WTC11 (cell line): ENCODE data around the gene TXNDC5. TPM values are rescaled to one million over a fixed set of nuclear protein-coding genes. Genes with fewer than 3 reads are reported as not detected.

Source experiments
- ATAC-seq: fragments of 200-7000 bp; cut with Tn5 transposase; 2 replicates; pipeline ENCODE4 v1.10.0; 2021; ENCODE audit warnings: mild to moderate bottlenecking, moderate library complexity
- CTCF ChIA-PET: fragments of 300-600 bp; sonication (Branson Sonifier 250); formaldehyde crosslinking; loops from one replicate; lab custom pipeline; 2021; ENCODE audit warnings: antibody characterized with exemption; lab: Charles Lee
- POLR2A ChIA-PET: fragments of 350-600 bp; sonication (Branson Sonifier 250); formaldehyde crosslinking; loops from one replicate; lab custom pipeline; 2021; ENCODE audit warnings: antibody characterized with exemption; lab: Charles Lee
- DNase-seq: peaks from one replicate; pipeline ENCODE4 v3.0.0; 2021; ENCODE audit warnings: low spot score
- H3K27ac Mint-ChIP-seq: 2 replicates; pipeline ENCODE4 v1.8.0; 2021; ENCODE audit warnings: mixed read lengths
- H3K27me3 Mint-ChIP-seq: 2 replicates; pipeline ENCODE4 v1.8.0; 2021; ENCODE audit warnings: low read depth, mild to moderate bottlenecking, moderate library complexity, mixed read lengths
- H3K36me3 Mint-ChIP-seq: 2 replicates; pipeline ENCODE4 v1.8.0; 2021; ENCODE audit warnings: mixed read lengths
- H3K4me1 Mint-ChIP-seq: 2 replicates; pipeline ENCODE4 v1.8.0; 2022; ENCODE audit warnings: mixed read lengths
- H3K4me3 Mint-ChIP-seq: 2 replicates; pipeline ENCODE4 v1.8.0; 2021; ENCODE audit warnings: mild to moderate bottlenecking, moderate library complexity, mixed read lengths
- H3K9me3 Mint-ChIP-seq: 2 replicates; pipeline ENCODE4 v1.8.0; 2021; ENCODE audit warnings: mixed read lengths
- ELF4 ChIP-seq: sonication (generic); formaldehyde crosslinking; IDR thresholded peaks from 2 replicates; pipeline ENCODE4 v1.8.1; 2022; ENCODE audit warnings: low read depth, mild to moderate bottlenecking, moderate library complexity, missing genetic modification reagents
- HMGA2 ChIP-seq: fragments of 250-450 bp; sonication (Bioruptor Pico); IDR thresholded peaks from 2 replicates; pipeline ENCODE4 v1.4.0; 2021; ENCODE audit warnings: mild to moderate bottlenecking, moderate library complexity
- MXD4 ChIP-seq: fragments of 250-450 bp; sonication (Bioruptor Pico); IDR thresholded peaks from 2 replicates; pipeline ENCODE4 v1.8.0; 2021; ENCODE audit warnings: mild to moderate bottlenecking, moderate library complexity, borderline replicate concordance
- MYBL2 ChIP-seq: sonication (generic); formaldehyde crosslinking; IDR thresholded peaks from 2 replicates; pipeline ENCODE4 v1.8.1; 2023; ENCODE audit warnings: mild to moderate bottlenecking, moderate library complexity, missing genetic modification reagents
- NFYB ChIP-seq: sonication (generic); formaldehyde crosslinking; conservative IDR thresholded peaks from 2 replicates; pipeline ENCODE4 v1.8.0; 2022; ENCODE audit warnings: low read depth, missing genetic modification reagents
- SMAD4 ChIP-seq: sonication (generic); formaldehyde crosslinking; IDR thresholded peaks from 2 replicates; pipeline ENCODE4 v1.8.0; 2022; ENCODE audit warnings: mild to moderate bottlenecking, missing genetic modification reagents
- TCF7 ChIP-seq: sonication (generic); formaldehyde crosslinking; IDR thresholded peaks from 2 replicates; pipeline ENCODE4 v1.8.0; 2022; ENCODE audit warnings: mild to moderate bottlenecking, low read depth, missing genetic modification reagents, moderate library complexity
- TEAD4 ChIP-seq: sonication (generic); formaldehyde crosslinking; IDR thresholded peaks from 2 replicates; pipeline ENCODE4 v1.8.0; 2022; ENCODE audit warnings: mild to moderate bottlenecking, missing genetic modification reagents
- USF2 ChIP-seq: sonication (generic); formaldehyde crosslinking; IDR thresholded peaks from 2 replicates; pipeline ENCODE4 v1.8.1; 2023; ENCODE audit warnings: mild to moderate bottlenecking, missing genetic modification reagents, moderate library complexity
- ZNF121 ChIP-seq: sonication (generic); formaldehyde crosslinking; IDR thresholded peaks from 2 replicates; pipeline ENCODE4 v1.8.0; 2023; ENCODE audit warnings: missing genetic modification reagents
- ZNF532 ChIP-seq: fragments of 250-450 bp; sonication (Bioruptor Pico); IDR thresholded peaks from 2 replicates; pipeline ENCODE4 v1.9.0; 2021; ENCODE audit warnings: mild to moderate bottlenecking, borderline replicate concordance
- total RNA-seq: library from RNA; stranded (reverse); gene quantifications from 3 replicates; pipeline ENCODE4 v1.2.3, GENCODE V29; 2021
- TF ChIP-seq, protein P1 (sequence below): fragments of 250-450 bp; sonication (Bioruptor Pico); IDR thresholded peaks from 2 replicates; pipeline ENCODE4 v1.9.0; 2021; ENCODE audit warnings: mild to moderate bottlenecking
- TF ChIP-seq, protein P2 (sequence below): sonication (generic); formaldehyde crosslinking; IDR thresholded peaks from 2 replicates; pipeline ENCODE4 v1.8.0; 2022; ENCODE audit warnings: mild to moderate bottlenecking, missing genetic modification reagents
- TF ChIP-seq, protein P3 (sequence below): sonication (generic); formaldehyde crosslinking; IDR thresholded peaks from 2 replicates; pipeline ENCODE4 v1.8.1; 2022; ENCODE audit warnings: low read depth, mild to moderate bottlenecking, moderate library complexity, missing genetic modification reagents, borderline replicate concordance
- TF ChIP-seq, protein P4 (sequence below): fragments of 250-450 bp; sonication (Bioruptor Pico); IDR thresholded peaks from 2 replicates; pipeline ENCODE4 v2.1.2; 2022; ENCODE audit warnings: mild to moderate bottlenecking, moderate library complexity

TXNDC5 gene
- total RNA-seq, 1 experiment from 2014 or later: 141 TPM

- TF ChIP-seq, protein P1, sequence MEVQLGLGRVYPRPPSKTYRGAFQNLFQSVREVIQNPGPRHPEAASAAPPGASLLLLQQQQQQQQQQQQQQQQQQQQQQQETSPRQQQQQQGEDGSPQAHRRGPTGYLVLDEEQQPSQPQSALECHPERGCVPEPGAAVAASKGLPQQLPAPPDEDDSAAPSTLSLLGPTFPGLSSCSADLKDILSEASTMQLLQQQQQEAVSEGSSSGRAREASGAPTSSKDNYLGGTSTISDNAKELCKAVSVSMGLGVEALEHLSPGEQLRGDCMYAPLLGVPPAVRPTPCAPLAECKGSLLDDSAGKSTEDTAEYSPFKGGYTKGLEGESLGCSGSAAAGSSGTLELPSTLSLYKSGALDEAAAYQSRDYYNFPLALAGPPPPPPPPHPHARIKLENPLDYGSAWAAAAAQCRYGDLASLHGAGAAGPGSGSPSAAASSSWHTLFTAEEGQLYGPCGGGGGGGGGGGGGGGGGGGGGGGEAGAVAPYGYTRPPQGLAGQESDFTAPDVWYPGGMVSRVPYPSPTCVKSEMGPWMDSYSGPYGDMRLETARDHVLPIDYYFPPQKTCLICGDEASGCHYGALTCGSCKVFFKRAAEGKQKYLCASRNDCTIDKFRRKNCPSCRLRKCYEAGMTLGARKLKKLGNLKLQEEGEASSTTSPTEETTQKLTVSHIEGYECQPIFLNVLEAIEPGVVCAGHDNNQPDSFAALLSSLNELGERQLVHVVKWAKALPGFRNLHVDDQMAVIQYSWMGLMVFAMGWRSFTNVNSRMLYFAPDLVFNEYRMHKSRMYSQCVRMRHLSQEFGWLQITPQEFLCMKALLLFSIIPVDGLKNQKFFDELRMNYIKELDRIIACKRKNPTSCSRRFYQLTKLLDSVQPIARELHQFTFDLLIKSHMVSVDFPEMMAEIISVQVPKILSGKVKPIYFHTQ (CRISPR knock-in tag): no peak
- TF ChIP-seq MYBL2 (CRISPR knock-in tag) (no peak), SMAD4 (CRISPR knock-in tag) (no peak), TCF7 (no peak), HMGA2 (CRISPR knock-in tag) (no peak)
These were observed 63.4 kb downstream of the TXNDC5 start (continued) for GRCh38 chr6:7846966-7847818.

GRCh38 chr6:7841781-7842468, 68.7 kb downstream of the TXNDC5 start:
- ChIA-PET CTCF (no interaction called here), POLR2A (no interaction called here)
- H3K27ac Mint-ChIP-seq: no peak overlapping the region
- no peak for ATAC-seq
- DNase-seq: no peak
- no peak for TF ChIP-seq HMGA2 (CRISPR knock-in tag)
- TF ChIP-seq ELF4 (CRISPR knock-in tag): no peak
- no peak for TF ChIP-seq NFYB
- TF ChIP-seq ZNF121 (CRISPR knock-in tag): no peak
- TF ChIP-seq, protein P2, sequence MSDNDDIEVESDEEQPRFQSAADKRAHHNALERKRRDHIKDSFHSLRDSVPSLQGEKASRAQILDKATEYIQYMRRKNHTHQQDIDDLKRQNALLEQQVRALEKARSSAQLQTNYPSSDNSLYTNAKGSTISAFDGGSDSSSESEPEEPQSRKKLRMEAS (CRISPR knock-in tag): no peak
- TF ChIP-seq USF2: no peak
- TF ChIP-seq MXD4: no peak
- TF ChIP-seq TEAD4: no peak
- TF ChIP-seq, protein P3, sequence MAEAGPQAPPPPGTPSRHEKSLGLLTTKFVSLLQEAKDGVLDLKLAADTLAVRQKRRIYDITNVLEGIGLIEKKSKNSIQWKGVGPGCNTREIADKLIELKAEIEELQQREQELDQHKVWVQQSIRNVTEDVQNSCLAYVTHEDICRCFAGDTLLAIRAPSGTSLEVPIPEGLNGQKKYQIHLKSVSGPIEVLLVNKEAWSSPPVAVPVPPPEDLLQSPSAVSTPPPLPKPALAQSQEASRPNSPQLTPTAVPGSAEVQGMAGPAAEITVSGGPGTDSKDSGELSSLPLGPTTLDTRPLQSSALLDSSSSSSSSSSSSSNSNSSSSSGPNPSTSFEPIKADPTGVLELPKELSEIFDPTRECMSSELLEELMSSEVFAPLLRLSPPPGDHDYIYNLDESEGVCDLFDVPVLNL: no peak
- TF ChIP-seq, protein P4, sequence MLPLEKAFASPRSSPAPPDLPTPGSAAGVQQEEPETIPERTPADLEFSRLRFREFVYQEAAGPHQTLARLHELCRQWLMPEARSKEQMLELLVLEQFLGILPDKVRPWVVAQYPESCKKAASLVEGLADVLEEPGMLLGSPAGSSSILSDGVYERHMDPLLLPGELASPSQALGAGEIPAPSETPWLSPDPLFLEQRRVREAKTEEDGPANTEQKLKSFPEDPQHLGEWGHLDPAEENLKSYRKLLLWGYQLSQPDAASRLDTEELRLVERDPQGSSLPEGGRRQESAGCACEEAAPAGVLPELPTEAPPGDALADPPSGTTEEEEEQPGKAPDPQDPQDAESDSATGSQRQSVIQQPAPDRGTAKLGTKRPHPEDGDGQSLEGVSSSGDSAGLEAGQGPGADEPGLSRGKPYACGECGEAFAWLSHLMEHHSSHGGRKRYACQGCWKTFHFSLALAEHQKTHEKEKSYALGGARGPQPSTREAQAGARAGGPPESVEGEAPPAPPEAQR (CRISPR knock-in tag): no peak
- no peak for TF ChIP-seq TCF7
- TF ChIP-seq ZNF532 (CRISPR knock-in tag): no peak
- peaks cover 14% of the 10 kb centered on the region for H3K4me1 Mint-ChIP-seq
- no peaks in the 10 kb centered on the region for H3K27me3 Mint-ChIP-seq
- 0 out of 2 replicates have a peak, but pooled peaks cover 3% of the 10 kb centered on the region for H3K9me3 Mint-ChIP-seq
- H3K4me3 Mint-ChIP-seq: no peak overlapping the region
- no peaks in the 10 kb centered on the region for H3K36me3 Mint-ChIP-seq
